ENCODE measurements around the gene PPP6R2.

Gene PPP6R2

GRCh38 chr22:50473855-50474671 is 130.9 kb downstream of the PPP6R2 start:
- Histone ChIP-seq H3K4me3 (ENCODE audit: low read length) (peak overlapping the region; percentile 87), H3K4me1 (ENCODE audit: control insufficient read depth, insufficient read depth, low read length) (peaks cover 45% of the 10 kb centered on the region), H3K9me3 (replicated peaks; ENCODE audit: low read length) (no peaks in the 10 kb centered on the region), H3K4me2 (ENCODE audit: low read length) (peak overlapping the region; percentile 100), H3K9ac (ENCODE audit: low read depth, low read length) (peak overlapping the region; percentile 86), H3K27me3 (ENCODE audit: control insufficient read depth, insufficient read depth, low read length) (no peaks in the 10 kb centered on the region), H3K36me3 (ENCODE audit: insufficient read depth, low read length) (no peaks in the 10 kb centered on the region)

GRCh38 chr22:50474710-50475651 is 131.9 kb downstream of the PPP6R2 start, which contains the start of gene SBF1:
Gene SBF1, minus strand, starts transcription at chr22:50475035. Its CDS starts 195 bp downstream, at chr22:50474840.
- Histone ChIP-seq H3K9me3 (replicated peaks; ENCODE audit: low read length) (no peaks in the 10 kb centered on the region), H3K4me3 (ENCODE audit: low read length) (peak within 1 kb of the TSS; percentile 87), H3K4me1 (ENCODE audit: control insufficient read depth, insufficient read depth, low read length) (peaks cover 36% of the 10 kb centered on the region), H3K36me3 (ENCODE audit: insufficient read depth, low read length) (no peaks in the 10 kb centered on the region), H3K9ac (ENCODE audit: low read depth, low read length) (peak within 1 kb of the TSS; percentile 86), H3K4me2 (ENCODE audit: low read length) (peak within 1 kb of the TSS; percentile 100), H3K27me3 (ENCODE audit: control insufficient read depth, insufficient read depth, low read length) (peaks cover 4% of the 10 kb centered on the region)

GRCh38 chr22:50475652-50476002 is 132.5 kb downstream of the PPP6R2 start:
- Histone ChIP-seq H3K9me3 (replicated peaks; ENCODE audit: low read length) (no peaks in the 10 kb centered on the region), H3K36me3 (ENCODE audit: insufficient read depth, low read length) (no peaks in the 10 kb centered on the region), H3K27me3 (ENCODE audit: control insufficient read depth, insufficient read depth, low read length) (peaks cover 11% of the 10 kb centered on the region), H3K4me3 (ENCODE audit: low read length) (peak overlapping the region; percentile 87), H3K4me1 (ENCODE audit: control insufficient read depth, insufficient read depth, low read length) (peaks cover 30% of the 10 kb centered on the region), H3K9ac (ENCODE audit: low read depth, low read length) (peak overlapping the region; percentile 86), H3K4me2 (ENCODE audit: low read length) (peak overlapping the region; percentile 94)

- Histone ChIP-seq H3K4me3 (ENCODE audit: low read length) (no peak overlapping the region), H3K27me3 (ENCODE audit: control insufficient read depth, insufficient read depth, low read length) (peaks cover 22% of the 10 kb centered on the region), H3K36me3 (ENCODE audit: insufficient read depth, low read length) (no peaks in the 10 kb centered on the region), H3K4me2 (ENCODE audit: low read length) (no peak overlapping the region), H3K4me1 (ENCODE audit: control insufficient read depth, insufficient read depth, low read length) (peaks cover 23% of the 10 kb centered on the region), H3K9me3 (replicated peaks; ENCODE audit: low read length) (no peaks in the 10 kb centered on the region), H3K9ac (ENCODE audit: low read depth, low read length) (no peak overlapping the region)
Observed at GRCh38 chr22:50476868-50477267, 133.7 kb downstream of the PPP6R2 start.

- H3K4me3 ChIP-seq (ENCODE audit: low read length) = no peak overlapping the region
- H3K27me3 ChIP-seq (ENCODE audit: control insufficient read depth, insufficient read depth, low read length) = peaks cover 28% of the 10 kb centered on the region
- H3K9ac ChIP-seq (ENCODE audit: low read depth, low read length) = no peak overlapping the region
- H3K9me3 ChIP-seq (replicated peaks; ENCODE audit: low read length) = no peaks in the 10 kb centered on the region
- H3K4me1 ChIP-seq (ENCODE audit: control insufficient read depth, insufficient read depth, low read length) = peaks cover 24% of the 10 kb centered on the region
- H3K4me2 ChIP-seq (ENCODE audit: low read length) = no peak overlapping the region
- H3K36me3 ChIP-seq (ENCODE audit: insufficient read depth, low read length) = no peaks in the 10 kb centered on the region
Observed at GRCh38 chr22:50477923-50478322, 134.8 kb downstream of the PPP6R2 start.

GRCh38 chr22:50479721-50480120 is 136.6 kb downstream of the PPP6R2 start:
- Histone ChIP-seq H3K27me3 (ENCODE audit: control insufficient read depth, insufficient read depth, low read length) (peaks cover 28% of the 10 kb centered on the region), H3K36me3 (ENCODE audit: insufficient read depth, low read length) (no peaks in the 10 kb centered on the region)

GRCh38 chr22:50481045-50481439 is 137.9 kb downstream of the PPP6R2 start:
- H3K27me3 ChIP-seq (ENCODE audit: control insufficient read depth, insufficient read depth, low read length) = peaks cover 28% of the 10 kb centered on the region
- H3K9me3 ChIP-seq (replicated peaks; ENCODE audit: low read length) = no peaks in the 10 kb centered on the region
- H3K9ac ChIP-seq (ENCODE audit: low read depth, low read length) = no peak overlapping the region
- peaks cover 6% of the 10 kb centered on the region for H3K4me1 ChIP-seq (ENCODE audit: control insufficient read depth, insufficient read depth, low read length)
- H3K4me2 ChIP-seq (ENCODE audit: low read length) = peak overlapping the region; percentile 44
- no peaks in the 10 kb centered on the region for H3K36me3 ChIP-seq (ENCODE audit: insufficient read depth, low read length)
- peak overlapping the region; percentile 55 for H3K4me3 ChIP-seq (ENCODE audit: low read length)

More at GRCh38 chr22:50479721-50480120, 136.6 kb downstream of the PPP6R2 start:
- H3K9ac ChIP-seq (ENCODE audit: low read depth, low read length) = no peak overlapping the region
- no peaks in the 10 kb centered on the region for H3K9me3 ChIP-seq (replicated peaks; ENCODE audit: low read length)
- H3K4me3 ChIP-seq (ENCODE audit: low read length) = no peak overlapping the region
- H3K4me2 ChIP-seq (ENCODE audit: low read length) = no peak overlapping the region
- H3K4me1 ChIP-seq (ENCODE audit: control insufficient read depth, insufficient read depth, low read length) = peaks cover 12% of the 10 kb centered on the region

- no peaks in the 10 kb centered on the region for H3K36me3 ChIP-seq (ENCODE audit: insufficient read depth, low read length)
- peaks cover 28% of the 10 kb centered on the region for H3K27me3 ChIP-seq (ENCODE audit: control insufficient read depth, insufficient read depth, low read length)
- H3K4me1 ChIP-seq (ENCODE audit: control insufficient read depth, insufficient read depth, low read length) = peaks cover 6% of the 10 kb centered on the region
- no peaks in the 10 kb centered on the region for H3K9me3 ChIP-seq (replicated peaks; ENCODE audit: low read length)
- H3K9ac ChIP-seq (ENCODE audit: low read depth, low read length) = no peak within 1 kb of the TSS
- peak within 1 kb of the TSS; percentile 55 for H3K4me3 ChIP-seq (ENCODE audit: low read length)
- H3K4me2 ChIP-seq (ENCODE audit: low read length) = peak within 1 kb of the TSS; percentile 44
Observed at GRCh38 chr22:50481440-50482106, 138.4 kb downstream of the PPP6R2 start, which contains the start of gene ADM2. Gene ADM2, plus strand, starts transcription at chr22:50481543. Its CDS starts 305 bp downstream, at chr22:50481848.

GRCh38 chr22:50482107-50483074 is 139.3 kb downstream of the PPP6R2 start:
- H3K9ac ChIP-seq (ENCODE audit: low read depth, low read length) = no peak overlapping the region
- H3K36me3 ChIP-seq (ENCODE audit: insufficient read depth, low read length) = no peaks in the 10 kb centered on the region
- peak overlapping the region; percentile 55 for H3K4me3 ChIP-seq (ENCODE audit: low read length)
- H3K27me3 ChIP-seq (ENCODE audit: control insufficient read depth, insufficient read depth, low read length) = peaks cover 36% of the 10 kb centered on the region
- H3K4me1 ChIP-seq (ENCODE audit: control insufficient read depth, insufficient read depth, low read length) = peaks cover 6% of the 10 kb centered on the region
- peak overlapping the region; percentile 44 for H3K4me2 ChIP-seq (ENCODE audit: low read length)
- no peaks in the 10 kb centered on the region for H3K9me3 ChIP-seq (replicated peaks; ENCODE audit: low read length)

GRCh38 chr22:50483106-50483505 is 140.0 kb downstream of the PPP6R2 start:
- H3K4me2 ChIP-seq (ENCODE audit: low read length) = no peak overlapping the region
- no peaks in the 10 kb centered on the region for H3K36me3 ChIP-seq (ENCODE audit: insufficient read depth, low read length)
- no peaks in the 10 kb centered on the region for H3K9me3 ChIP-seq (replicated peaks; ENCODE audit: low read length)
- H3K9ac ChIP-seq (ENCODE audit: low read depth, low read length) = no peak overlapping the region
- no peak overlapping the region for H3K4me3 ChIP-seq (ENCODE audit: low read length)
- peaks cover 6% of the 10 kb centered on the region for H3K4me1 ChIP-seq (ENCODE audit: control insufficient read depth, insufficient read depth, low read length)
- peaks cover 36% of the 10 kb centered on the region for H3K27me3 ChIP-seq (ENCODE audit: control insufficient read depth, insufficient read depth, low read length)

All from skeletal muscle satellite cell (primary cell).